HCT116 (cell line): ENCODE results near the gene MYOF. TPM values are rescaled to one million over a fixed set of nuclear protein-coding genes. Genes with fewer than 3 reads are reported as not detected.

Source experiments
- ATAC-seq: fragments of 200-7000 bp; cut with Tn5 transposase; 2 replicates; pipeline ENCODE4 v1.9.1; 2020; ENCODE audit warnings: mild to moderate bottlenecking, moderate library complexity
- BruUV-seq: library from RNA; stranded (reverse); fragments of 400-500 nt; replicated peaks from 2 replicates; lab custom pipeline; 2021; lab: Mats Ljungman, UMichigan
- CTCF ChIA-PET: fragments of 300-600 bp; sonication (Branson Sonifier 250); formaldehyde crosslinking; loops from one replicate; lab custom pipeline; 2021; ENCODE audit warnings: antibody characterized with exemption; lab: Charles Lee
- POLR2A ChIA-PET: fragments of 300-600, 350-600 bp; sonication (Branson Sonifier 250); formaldehyde crosslinking; loops from one replicate; lab custom pipeline; 2021; ENCODE audit warnings: antibody characterized with exemption; lab: Charles Lee
- RAD21 ChIA-PET, 2 experiments: fragments of 300-600 bp; sonication (Branson Sonifier 250); formaldehyde crosslinking; loops; one replicate each; lab custom pipeline; 2023; ENCODE audit warnings: low total read pairs in 2 of 2; ENCODE audit not compliant: uncharacterized antibody in 2 of 2, unreplicated experiment in 2 of 2, low non-redundant PET in 1 of 2; lab: Charles Lee
- DNase-seq: peaks from one replicate; pipeline ENCODE4 v3.0.0-alpha.2; 2010; ENCODE audit warnings: low read depth, low spot score
- H2AFZ ChIP-seq: fragments of 200-600 bp; shearing (Covaris generic), sonication (generic); 2 replicates; pipeline ENCODE4 v1.6.1; 2017; ENCODE audit warnings: low read depth, mixed run types, mixed read lengths, antibody characterized with exemption, low read length; ENCODE audit not compliant: poor library complexity, severe bottlenecking
- H3K27ac ChIP-seq: 2 replicates; pipeline ENCODE4 v1.5.1; 2012; ENCODE audit warnings: low read depth, low read length
- H3K27me3 ChIP-seq: fragments of 200-600 bp; sonication (generic); 2 replicates; pipeline ENCODE4 v1.6.1; 2016; ENCODE audit warnings: mixed run types, low read length, mixed read lengths; ENCODE audit not compliant: insufficient read depth
- H3K36me3 ChIP-seq, 2 experiments: fragments of 200-500 bp in 1 of 2; fragments of 200-600 bp in 1 of 2; sonication (Bioruptor generic) in 1 of 2; sonication (generic) in 1 of 2; 2 replicates each; pipeline versions ENCODE4 v1.5.1 to v1.6.1; 2014 to 2016; ENCODE audit warnings: low read length in 2 of 2, inconsistent platforms in 1 of 2, mixed read lengths in 1 of 2, mixed run types in 1 of 2; ENCODE audit not compliant: insufficient read depth in 2 of 2, control insufficient read depth in 1 of 2
- H3K4me1 ChIP-seq, 2 experiments: fragments of 200-600 bp in 1 of 2; sonication (generic) in 1 of 2; 2 replicates each; pipeline versions ENCODE4 v1.5.1 to v1.6.1; 2012 to 2017; ENCODE audit warnings: low read length in 2 of 2, inconsistent platforms in 1 of 2, mild to moderate bottlenecking in 1 of 2, mixed read lengths in 1 of 2, mixed run types in 1 of 2, moderate library complexity in 1 of 2; ENCODE audit not compliant: insufficient read depth in 2 of 2, control insufficient read depth in 1 of 2
- H3K4me2 ChIP-seq: fragments of 200-600 bp; sonication (generic); 2 replicates; pipeline ENCODE4 v1.6.1; 2017; ENCODE audit warnings: mixed run types, low read length, mixed read lengths
- H3K4me3 ChIP-seq, 2 experiments: fragments of 200-600 bp in 1 of 2; sonication (generic) in 1 of 2; replicated peaks in 1 of 2; 2 replicates each; pipeline ENCODE4 v1.5.1; 2011 to 2016; ENCODE audit warnings: low read length in 2 of 2, control low read depth in 1 of 2, low read depth in 1 of 2, mild to moderate bottlenecking in 1 of 2, mixed read lengths in 1 of 2, mixed run types in 1 of 2
- H3K79me2 ChIP-seq: fragments of 200-600 bp; sonication (generic); 2 replicates; pipeline ENCODE4 v1.6.1; 2017; ENCODE audit warnings: mild to moderate bottlenecking, mixed run types, low read length, moderate library complexity, mixed read lengths; ENCODE audit not compliant: insufficient read depth
- H3K9ac ChIP-seq: fragments of 200-600 bp; sonication (generic); 2 replicates; pipeline ENCODE4 v1.6.1; 2016; ENCODE audit warnings: low read length, mixed read lengths
- H3K9me2 ChIP-seq: fragments of 200-600 bp; sonication (generic), shearing (Covaris generic); 2 replicates; pipeline ENCODE4 v1.6.1; 2017; ENCODE audit warnings: mixed run types, mild to moderate bottlenecking, moderate library complexity; ENCODE audit not compliant: insufficient read depth
- H3K9me3 ChIP-seq, 2 experiments: fragments of 200-500 bp in 1 of 2; fragments of 200-600 bp in 1 of 2; sonication (Bioruptor generic) in 1 of 2; sonication (generic) in 1 of 2; 2 replicates each; pipeline ENCODE4 v1.6.1; 2014 to 2017; ENCODE audit warnings: low read length in 2 of 2, mixed read lengths in 2 of 2, inconsistent platforms in 1 of 2, low read depth in 1 of 2, mild to moderate bottlenecking in 1 of 2, mixed run types in 1 of 2, moderate library complexity in 1 of 2; ENCODE audit not compliant: control insufficient read depth in 1 of 2, insufficient read depth in 1 of 2
- H4K20me1 ChIP-seq: fragments of 200-600 bp; sonication (generic), shearing (Covaris generic); 2 replicates; pipeline ENCODE4 v1.6.1; 2017; ENCODE audit warnings: mixed run types, mild to moderate bottlenecking, moderate library complexity; ENCODE audit not compliant: insufficient read depth
- CBX3 ChIP-seq: IDR thresholded peaks from 2 replicates; pipeline ENCODE4 v1.6.1; 2012; ENCODE audit warnings: low read depth
- ELF1 ChIP-seq: IDR thresholded peaks from 2 replicates; pipeline ENCODE4 v1.6.1; 2012; ENCODE audit warnings: low read depth, borderline replicate concordance
- JUND ChIP-seq: IDR thresholded peaks from 2 replicates; pipeline ENCODE4 v1.6.1; 2012
- POLR2AphosphoS5 ChIP-seq: IDR thresholded peaks from 2 replicates; pipeline ENCODE4 v1.6.1; 2011; ENCODE audit warnings: mild to moderate bottlenecking, low read depth, low read length, moderate library complexity
- REST ChIP-seq: IDR thresholded peaks from 2 replicates; pipeline ENCODE4 v1.6.1; 2012; ENCODE audit warnings: low read depth
- SIN3A ChIP-seq: IDR thresholded peaks from 2 replicates; pipeline ENCODE4 v1.6.1; 2012; ENCODE audit warnings: low read depth
- SP1 ChIP-seq: IDR thresholded peaks from 2 replicates; pipeline ENCODE4 v1.6.1; 2012; ENCODE audit warnings: low read depth
- SRF ChIP-seq: IDR thresholded peaks from 2 replicates; pipeline ENCODE4 v1.6.1; 2012; ENCODE audit warnings: low read depth
- TCF7L2 ChIP-seq: IDR thresholded peaks from 2 replicates; pipeline ENCODE4 v1.7.0; 2011; ENCODE audit warnings: borderline replicate concordance, inconsistent platforms; ENCODE audit not compliant: insufficient read depth, insufficient read length; ENCODE audit errors: extremely low read depth
- ZBTB33 ChIP-seq: IDR thresholded peaks from 2 replicates; pipeline ENCODE4 v1.6.1; 2011; ENCODE audit warnings: mild to moderate bottlenecking, low read length, moderate library complexity; ENCODE audit not compliant: insufficient replicate concordance; ENCODE audit errors: extremely low read depth
- ZFX ChIP-seq: fragments of 450-650 bp; IDR thresholded peaks from 2 replicates; pipeline ENCODE4 v1.6.1; 2017
- intact Hi-C: fragments of 100-400 bp; cut with micrococcal nuclease; formaldehyde crosslinking; loops from 2 replicates; pipeline ENCODE4 v1.10.0; 2022
- total RNA-seq: library from RNA; stranded (reverse); gene quantifications from one replicate; pipeline ENCODE4 v1.2.1, GENCODE V29; 2021; ENCODE audit not compliant: unreplicated experiment
- TF ChIP-seq, protein P1 (sequence below), 3 experiments: fragments of 200-600 bp in 1 of 3; sonication (generic) in 1 of 3; IDR thresholded peaks in 2 of 3; conservative IDR thresholded peaks in 1 of 3; 2 replicates each; pipeline ENCODE4 v1.5.1; 2012 to 2017; ENCODE audit warnings: low read depth in 2 of 3, low read length in 2 of 3, antibody characterized with exemption in 1 of 3, borderline replicate concordance in 1 of 3, control low read depth in 1 of 3, mild to moderate bottlenecking in 1 of 3, mixed read lengths in 1 of 3, mixed run types in 1 of 3, moderate library complexity in 1 of 3; ENCODE audit not compliant: insufficient read depth in 1 of 3

Gene MYOF
- total RNA-seq, 1 experiment from 2014 or later, result 250 TPM

DNA sequence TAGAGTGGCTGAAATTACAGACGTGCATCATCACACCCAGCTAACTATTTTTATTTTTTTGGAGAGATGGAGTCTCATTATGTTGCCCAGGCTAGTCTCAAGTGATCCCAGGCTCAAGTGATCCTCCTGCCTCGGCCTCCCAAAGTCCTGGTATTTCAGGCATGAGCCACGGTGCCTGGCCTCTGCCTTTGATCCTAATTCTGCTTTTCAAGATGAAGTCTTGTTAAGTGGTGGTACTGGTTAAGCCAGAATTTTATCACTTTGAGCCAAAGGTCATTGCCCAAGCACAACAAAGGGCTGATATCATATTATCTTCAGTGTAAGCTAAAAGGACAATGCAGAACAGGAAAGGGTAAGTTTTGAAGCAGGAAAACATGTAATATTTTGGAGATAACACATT lies 64.2 kb downstream of the MYOF start:
- peaks cover 0 to 38% of the 10 kb centered on the region in 2 experiments; a peak in 2 of 4 replicates for H3K36me3 ChIP-seq
- no peak for DNase-seq
- no peak overlapping the region for H2AFZ ChIP-seq
- H3K9ac ChIP-seq, result no peak overlapping the region
- H4K20me1 ChIP-seq, result no peaks in the 10 kb centered on the region
- CTCF ChIA-PET, result interaction anchor here (0.6 kb wide), 1 partner anchor 1050 kb away, joined by 4 read pairs; no protein-coding TSS in a partner anchor
- H3K79me2 ChIP-seq, result peaks cover 79% of the 10 kb centered on the region
- H3K4me1 ChIP-seq, result peaks cover 55 to 72% of the 10 kb centered on the region in 2 experiments
- no peaks in the 10 kb centered on the region for H3K27me3 ChIP-seq
- TF ChIP-seq JUND (no peak), SRF (no peak), SP1 (peak; percentile 61; the same call in 1 of the 2 replicates), CBX3 (no peak), ELF1 (no peak)
- TF ChIP-seq, all 23 proteins: peak for 1
- peak overlapping the region; percentile 49 for H3K4me2 ChIP-seq
- no TSS peak for BruUV-seq
- ATAC-seq, result peak; percentile 34; the same call in 1 of the 2 replicates
- ChIA-PET RAD21 (interaction anchor here in 1 of 2 experiments (0.6 kb wide), 1 partner anchor 64 kb away, joined by 3 read pairs; the partner anchor contains the start of gene MYOF), POLR2A (no interaction called here)
- H3K9me2 ChIP-seq, result no peaks in the 10 kb centered on the region
- H3K27ac ChIP-seq, result peak overlapping the region; percentile 32
- intact Hi-C loops, result no loop called here
- no peaks in the 10 kb centered on the region for H3K9me3 ChIP-seq
- H3K4me3 ChIP-seq, result no peak overlapping the region

DNA sequence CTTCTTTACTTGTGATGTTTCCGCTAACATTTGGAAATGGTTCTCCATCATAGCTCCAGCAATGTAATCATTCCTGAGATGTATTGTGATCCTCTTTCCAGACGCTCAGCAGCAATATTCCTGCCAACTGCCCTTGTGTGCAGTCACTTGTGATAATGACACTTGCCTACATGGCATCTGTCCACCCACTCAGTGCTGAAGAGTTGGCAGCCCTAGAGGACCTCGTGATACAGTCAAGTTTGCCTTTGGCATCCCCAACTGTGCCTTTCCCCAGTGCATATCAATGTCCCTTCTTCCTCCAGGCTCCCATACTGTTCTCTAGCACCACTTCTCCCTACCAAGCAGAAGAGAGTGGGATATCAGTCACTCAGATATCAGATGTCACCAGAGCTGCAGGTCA lies 64.9 kb downstream of the MYOF start:
- H3K36me3 ChIP-seq, result peaks cover 0 to 45% of the 10 kb centered on the region in 2 experiments; a peak in 2 of 4 replicates
- peak overlapping the region; percentile 32; the same call in 1 of the 2 replicates for H3K27ac ChIP-seq
- POLR2A ChIA-PET, result no interaction called here

More for the DNA sequence above, 64.9 kb downstream of the MYOF start:
- H3K9ac ChIP-seq, result no peak overlapping the region
- ATAC-seq, result no peak
- H3K4me3 ChIP-seq, result no peak overlapping the region
- no peak for DNase-seq
- no peaks in the 10 kb centered on the region for H3K9me2 ChIP-seq
- no TSS peak for BruUV-seq
- H4K20me1 ChIP-seq, result no peaks in the 10 kb centered on the region
- 0 out of 2 replicates have a peak overlapping the region, but pooled peaks have one; percentile 49 for H3K4me2 ChIP-seq
- peaks cover 79% of the 10 kb centered on the region for H3K79me2 ChIP-seq
- TF ChIP-seq, protein P1, sequence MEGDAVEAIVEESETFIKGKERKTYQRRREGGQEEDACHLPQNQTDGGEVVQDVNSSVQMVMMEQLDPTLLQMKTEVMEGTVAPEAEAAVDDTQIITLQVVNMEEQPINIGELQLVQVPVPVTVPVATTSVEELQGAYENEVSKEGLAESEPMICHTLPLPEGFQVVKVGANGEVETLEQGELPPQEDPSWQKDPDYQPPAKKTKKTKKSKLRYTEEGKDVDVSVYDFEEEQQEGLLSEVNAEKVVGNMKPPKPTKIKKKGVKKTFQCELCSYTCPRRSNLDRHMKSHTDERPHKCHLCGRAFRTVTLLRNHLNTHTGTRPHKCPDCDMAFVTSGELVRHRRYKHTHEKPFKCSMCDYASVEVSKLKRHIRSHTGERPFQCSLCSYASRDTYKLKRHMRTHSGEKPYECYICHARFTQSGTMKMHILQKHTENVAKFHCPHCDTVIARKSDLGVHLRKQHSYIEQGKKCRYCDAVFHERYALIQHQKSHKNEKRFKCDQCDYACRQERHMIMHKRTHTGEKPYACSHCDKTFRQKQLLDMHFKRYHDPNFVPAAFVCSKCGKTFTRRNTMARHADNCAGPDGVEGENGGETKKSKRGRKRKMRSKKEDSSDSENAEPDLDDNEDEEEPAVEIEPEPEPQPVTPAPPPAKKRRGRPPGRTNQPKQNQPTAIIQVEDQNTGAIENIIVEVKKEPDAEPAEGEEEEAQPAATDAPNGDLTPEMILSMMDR (IDR thresholded peaks at IDR 0.05 in 2 of 3, conservative IDR thresholded peaks at IDR 0.05 in 1 of 3; ENCODE audit: borderline replicate concordance in 1 of 3, insufficient read depth in 1 of 3, low read depth in 2 of 3, low read length in 2 of 3), result no peak
- TF ChIP-seq REST (no peak; the same call in 1 of the 2 replicates), ELF1 (no peak), ZBTB33 (no peak), POLR2AphosphoS5 (no peak), SIN3A (no peak), ZFX (no peak), TCF7L2 (no peak)
- TF ChIP-seq, all 23 proteins: peak for 0
- H3K9me3 ChIP-seq, result no peaks in the 10 kb centered on the region
- peaks cover 49 to 66% of the 10 kb centered on the region in 2 experiments for H3K4me1 ChIP-seq
- CTCF ChIA-PET, result no interaction called here
- no peak overlapping the region for H2AFZ ChIP-seq
- H3K27me3 ChIP-seq, result no peaks in the 10 kb centered on the region
- intact Hi-C loops, result no loop called here
- RAD21 ChIA-PET, result no interaction called here
